HFFc6 (cell line): ENCODE data around the gene MST1R. TPM values are rescaled to one million over a fixed set of nuclear protein-coding genes. Genes with fewer than 3 reads are reported as not detected.

ENCODE experiments used
- DNase-seq: peaks from one replicate; pipeline ENCODE4 v3.0.0-alpha.2; 2018
- H3K27ac Mint-ChIP-seq: 2 replicates; pipeline ENCODE4 v1.8.0; 2020; ENCODE audit warnings: mild to moderate bottlenecking, mixed read lengths
- H3K27me3 Mint-ChIP-seq: 2 replicates; pipeline ENCODE4 v1.8.0; 2021; ENCODE audit warnings: mild to moderate bottlenecking, moderate library complexity, mixed read lengths; ENCODE audit not compliant: insufficient read depth
- H3K36me3 Mint-ChIP-seq: 2 replicates; pipeline ENCODE4 v1.8.0; 2021; ENCODE audit warnings: low read depth, mixed read lengths
- H3K4me1 Mint-ChIP-seq: 2 replicates; pipeline ENCODE4 v1.8.0; 2020; ENCODE audit warnings: low read depth, mixed read lengths
- H3K4me3 Mint-ChIP-seq: 2 replicates; pipeline ENCODE4 v1.8.0; 2020; ENCODE audit warnings: mild to moderate bottlenecking, moderate library complexity, mixed read lengths
- H3K9me3 Mint-ChIP-seq: 2 replicates; pipeline ENCODE4 v1.8.0; 2020; ENCODE audit warnings: mild to moderate bottlenecking, mixed read lengths
- CTCF ChIP-seq: fragments of 200-600 bp; sonication (generic); IDR thresholded peaks from 2 replicates; pipeline ENCODE4 v1.5.0; 2021; ENCODE audit warnings: antibody characterized with exemption, mild to moderate bottlenecking
- total RNA-seq, 6 experiments: library from RNA; stranded (reverse); fragmentation: NEBNext Ultra II Directional; extraction: Animal tissue kit (Norgen Biotek cat#: 25700); gene quantifications; 2 replicates in 1 of 6; 3 replicates in 5 of 6; pipeline ENCODE4 v1.2.3, GENCODE V29; 2021

The MST1R gene
- total RNA-seq, 6 experiments from 2014 or later = 0.34 to 1.1 (median 0.80) TPM

GRCh38 chr3:49895791-49896190 is 7.9 kb downstream of the MST1R start:
- Mint-ChIP-seq H3K4me1 (peaks cover 2% of the 10 kb centered on the region), H3K9me3 (no peaks in the 10 kb centered on the region), H3K27ac (no peak overlapping the region), H3K36me3 (no peaks in the 10 kb centered on the region), H3K4me3 (no peak overlapping the region), H3K27me3 (peaks cover 1% of the 10 kb centered on the region)
- no peak for DNase-seq
- TF ChIP-seq CTCF = no peak

- Mint-ChIP-seq H3K4me1 (no peaks in the 10 kb centered on the region), H3K4me3 (no peak overlapping the region), H3K9me3 (no peaks in the 10 kb centered on the region), H3K36me3 (no peaks in the 10 kb centered on the region), H3K27me3 (peaks cover 2% of the 10 kb centered on the region; the same call in 1 of the 2 replicates), H3K27ac (no peak overlapping the region)
- no peak for TF ChIP-seq CTCF
- DNase-seq = no peak
Observed at GRCh38 chr3:49889296-49889695, 14.4 kb downstream of the MST1R start.

- no peaks in the 10 kb centered on the region for H3K36me3 Mint-ChIP-seq
- TF ChIP-seq CTCF = no peak
- no peak overlapping the region for H3K27ac Mint-ChIP-seq
- no peaks in the 10 kb centered on the region for H3K9me3 Mint-ChIP-seq
- peaks cover 11% of the 10 kb centered on the region for H3K27me3 Mint-ChIP-seq
- no peak overlapping the region for H3K4me3 Mint-ChIP-seq
- no peaks in the 10 kb centered on the region for H3K4me1 Mint-ChIP-seq
- DNase-seq = no peak
Observed at GRCh38 chr3:49886922-49887265, 16.8 kb downstream of the MST1R start.

- DNase-seq = no peak
- Mint-ChIP-seq H3K36me3 (no peaks in the 10 kb centered on the region), H3K4me3 (no peak overlapping the region), H3K27ac (no peak overlapping the region), H3K27me3 (peaks cover 20% of the 10 kb centered on the region), H3K4me1 (no peaks in the 10 kb centered on the region), H3K9me3 (no peaks in the 10 kb centered on the region)
- TF ChIP-seq CTCF = no peak
Observed at GRCh38 chr3:49883998-49884397, 19.7 kb downstream of the MST1R start.

- no peaks in the 10 kb centered on the region for H3K9me3 Mint-ChIP-seq
- DNase-seq = no peak
- no peaks in the 10 kb centered on the region for H3K36me3 Mint-ChIP-seq
- H3K27me3 Mint-ChIP-seq = peaks cover 19% of the 10 kb centered on the region
- TF ChIP-seq CTCF = no peak
- no peak overlapping the region for H3K27ac Mint-ChIP-seq
- H3K4me1 Mint-ChIP-seq = no peaks in the 10 kb centered on the region
- no peak overlapping the region for H3K4me3 Mint-ChIP-seq
Observed at GRCh38 chr3:49882166-49882565, 21.5 kb downstream of the MST1R start.
